Measurements from ENCODE around the gene PLB1.

- TF ChIP-seq CTCF (conservative IDR thresholded peaks at IDR 0.05; ENCODE audit: low read length) (no peak), EZH2phosphoT487 (IDR thresholded peaks at IDR 0.05; ENCODE audit: borderline replicate concordance) (no peak)
Observed at GRCh38 chr2:28506112-28506910, 10.5 kb downstream of the PLB1 start.
